ENCODE results near the gene ZNRF1. TPM values are rescaled to one million over a fixed set of nuclear protein-coding genes. Genes with fewer than 3 reads are reported as not detected.
A peak's percentile ranks its signal among the peaks of the same experiment; 100 is the strongest.
"Not testable (repeated sequence)": the region's sequence is repeated elsewhere in the genome, so short reads cannot be mapped to it uniquely, and the experiment has no call there.

Gene ZNRF1
- polyA plus RNA-seq (ENCODE audit: insufficient read length): 40.5 TPM

DNA sequence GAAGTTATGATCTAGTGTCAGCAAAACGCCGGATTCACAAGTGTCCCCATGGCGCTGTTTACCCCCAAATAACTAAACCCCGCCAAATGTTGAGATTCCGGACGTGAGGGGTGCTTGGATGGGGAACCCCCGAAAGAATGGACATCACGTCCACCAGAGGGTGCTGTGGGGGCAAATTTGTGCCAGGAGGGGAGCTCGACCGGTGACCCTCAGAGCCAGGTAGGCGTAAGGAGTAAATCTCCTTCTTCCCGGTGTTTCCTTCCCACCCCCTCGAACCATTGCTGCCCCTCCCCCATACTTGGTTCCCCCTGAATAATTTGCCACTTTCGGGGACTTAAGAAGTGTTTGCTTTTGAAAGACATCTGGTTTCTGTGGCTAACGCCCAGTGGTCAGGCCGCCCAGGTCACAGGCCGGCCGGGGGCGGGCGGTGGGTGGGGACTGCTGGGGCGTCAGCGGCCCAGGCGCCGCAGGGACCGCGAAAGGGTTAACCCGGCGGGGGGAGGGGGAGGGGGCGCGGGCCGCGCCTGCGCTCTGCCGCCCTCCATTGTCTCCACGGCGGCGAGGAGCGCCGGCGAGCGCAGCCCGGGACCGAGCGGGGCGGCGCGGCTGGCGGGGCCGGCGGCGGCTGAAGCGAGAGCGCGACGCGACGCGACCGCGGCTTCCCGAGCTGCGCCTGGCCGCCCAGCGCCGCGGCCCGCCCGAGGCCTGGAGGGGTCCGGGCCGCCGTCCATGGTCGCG, at the start of gene ZNRF1:
TSS of gene ZNRF1 (plus strand) at position 544 of the 738 bp plus-strand sequence. CDS start 648 bp downstream, outside the sequence.
- DNase-seq (ENCODE audit: low read depth): peak; percentile 61

DNA sequence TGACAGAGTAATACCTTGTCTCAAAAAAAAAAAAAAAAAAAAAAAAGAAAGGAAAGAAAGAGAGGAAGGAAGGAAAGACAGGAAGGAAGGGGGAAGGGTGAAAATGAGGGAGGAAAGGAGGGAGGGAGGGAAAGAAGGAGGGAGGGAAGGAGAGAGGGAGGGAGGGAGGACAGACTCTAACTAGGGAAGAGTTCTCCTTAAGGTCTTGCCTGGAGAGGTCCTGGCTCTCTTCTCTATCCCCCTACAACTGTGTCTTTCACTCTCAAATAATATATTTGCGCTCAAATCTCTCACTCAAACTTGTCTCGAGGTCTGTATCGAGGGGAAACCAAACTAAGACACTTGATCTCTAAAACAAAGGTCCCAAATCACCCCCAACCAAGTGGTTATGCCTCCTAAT, 49.5 kb upstream of the ZNRF1 start:
- no peak for DNase-seq (ENCODE audit: low read depth)

DNA sequence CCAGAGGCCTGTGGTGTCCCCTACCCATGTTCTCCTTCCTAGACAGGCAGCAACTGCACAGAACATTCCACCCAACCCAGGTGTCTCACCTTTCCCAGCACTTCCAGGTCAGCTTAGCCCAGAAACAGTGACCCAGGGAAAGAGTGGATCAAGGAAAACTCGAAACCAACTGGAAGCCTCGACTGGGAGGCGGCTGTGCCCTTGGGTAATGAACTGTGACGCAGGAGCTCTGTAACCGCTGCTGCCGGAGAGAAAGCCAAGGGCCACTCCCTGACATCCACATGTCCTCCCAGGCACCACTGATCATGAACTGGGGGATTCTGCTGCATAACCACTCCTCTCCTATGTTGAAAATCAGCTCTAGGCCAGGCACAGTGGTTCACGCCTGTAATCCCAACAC, 48.3 kb upstream of the ZNRF1 start:
- no peak for DNase-seq (ENCODE audit: low read depth)

DNA sequence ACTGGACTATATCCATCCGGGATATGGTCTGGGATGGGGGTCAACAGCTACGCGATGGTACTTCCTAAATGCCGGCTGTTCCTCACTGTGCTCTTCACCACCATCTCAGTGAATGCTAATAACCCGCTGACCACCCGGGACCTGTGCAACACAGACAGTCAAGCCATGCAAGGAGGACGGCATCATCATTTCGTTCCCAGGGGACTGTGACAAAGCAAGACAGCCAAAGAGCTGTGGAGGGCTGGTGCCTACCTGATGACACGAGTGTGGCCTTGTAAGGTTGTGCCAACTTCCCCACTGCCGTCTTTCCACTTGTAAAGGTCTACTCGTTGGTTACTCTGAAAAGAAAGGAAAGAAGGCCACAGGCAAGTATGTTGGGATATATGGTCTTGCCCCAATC, 47.6 kb upstream of the ZNRF1 start:
- no peak for DNase-seq (ENCODE audit: low read depth)

DNA sequence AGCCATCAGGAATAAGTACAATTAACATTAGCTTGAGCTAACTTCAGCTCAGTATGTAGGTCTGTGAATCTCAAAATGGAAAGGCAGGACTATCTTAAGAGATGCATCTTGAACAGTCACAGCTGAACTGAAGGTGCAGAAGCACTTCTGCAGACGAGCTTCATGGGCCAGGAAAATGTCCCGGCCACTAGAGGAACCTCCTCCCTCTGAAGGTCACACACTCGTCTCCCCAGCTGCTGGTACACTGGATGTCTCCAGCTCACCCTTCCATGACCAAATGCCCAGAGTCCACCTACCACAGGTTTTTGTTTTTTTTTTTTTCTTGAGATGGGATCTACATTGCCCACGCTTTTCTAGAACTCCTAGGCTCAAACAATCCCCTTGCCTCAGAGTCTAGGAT, 47.1 kb upstream of the ZNRF1 start:
- no peak for DNase-seq (ENCODE audit: low read depth)

DNA sequence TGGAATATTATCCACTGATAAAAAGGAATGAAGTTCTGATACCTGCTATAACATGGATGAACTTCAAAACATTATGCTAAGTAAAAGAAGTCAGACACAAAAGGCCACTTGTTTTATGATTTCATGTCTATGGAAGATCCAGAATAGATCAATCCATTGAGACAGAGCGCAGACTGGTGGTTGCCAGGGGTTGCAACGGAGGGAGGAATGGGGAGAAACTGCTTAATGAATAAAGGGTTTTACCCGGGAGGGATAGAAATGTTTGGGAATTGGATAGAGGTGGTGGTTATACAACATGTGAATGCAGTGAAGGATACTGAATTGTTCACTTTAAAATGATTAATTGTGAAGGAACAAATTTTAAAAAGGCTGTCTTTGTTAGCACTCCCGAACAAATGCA, 44.1 kb upstream of the ZNRF1 start:
- DNase-seq (ENCODE audit: low read depth): no peak

DNA sequence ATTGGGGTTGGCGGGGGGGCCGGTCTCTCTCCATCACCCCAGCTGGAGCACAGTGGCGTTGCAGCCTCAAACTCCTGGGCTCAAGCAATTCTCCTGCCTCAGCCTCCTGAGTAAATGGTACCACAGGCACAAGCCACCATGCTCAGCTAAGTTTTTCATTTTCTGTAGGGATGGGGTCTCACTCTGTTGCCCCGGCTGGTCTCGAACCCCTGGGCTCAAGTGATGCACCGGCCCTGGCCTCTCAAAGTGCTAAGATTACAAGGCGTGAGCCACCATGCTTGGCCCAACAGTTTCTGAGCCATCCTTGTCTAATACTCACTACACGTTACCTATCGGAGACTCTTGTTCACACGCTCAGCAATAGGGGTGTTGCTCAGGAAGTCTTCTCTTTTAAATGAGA, 25.5 kb upstream of the ZNRF1 start:
- no peak for DNase-seq (ENCODE audit: low read depth)

DNA sequence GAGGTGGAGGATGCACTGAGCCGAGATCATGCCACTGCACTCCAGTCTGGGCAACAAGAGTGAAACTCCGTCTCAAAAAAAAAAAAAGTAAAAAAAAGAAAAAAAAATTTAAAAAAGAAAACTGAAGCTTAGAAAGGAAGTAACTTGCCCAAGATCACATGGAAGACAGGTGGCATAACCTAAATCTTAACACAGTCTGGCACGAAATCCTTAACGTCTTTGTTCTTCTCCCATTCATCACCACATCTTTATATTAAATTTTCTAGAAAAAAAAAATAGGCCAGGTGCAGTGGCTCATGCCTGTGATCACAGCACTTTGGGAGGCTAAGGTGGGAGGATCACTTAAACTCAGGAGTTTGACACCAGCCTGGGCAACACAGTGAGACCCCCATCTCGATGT, 23.2 kb upstream of the ZNRF1 start:
- no peak for DNase-seq (ENCODE audit: low read depth)

- no peak for DNase-seq (ENCODE audit: low read depth)
Observed at GRCh38 chr16:74982256-74982655, 16.6 kb upstream of the ZNRF1 start.

GRCh38 chr16:74984194-74984528, 14.7 kb upstream of the ZNRF1 start:
- no peak for DNase-seq (ENCODE audit: low read depth)

DNA sequence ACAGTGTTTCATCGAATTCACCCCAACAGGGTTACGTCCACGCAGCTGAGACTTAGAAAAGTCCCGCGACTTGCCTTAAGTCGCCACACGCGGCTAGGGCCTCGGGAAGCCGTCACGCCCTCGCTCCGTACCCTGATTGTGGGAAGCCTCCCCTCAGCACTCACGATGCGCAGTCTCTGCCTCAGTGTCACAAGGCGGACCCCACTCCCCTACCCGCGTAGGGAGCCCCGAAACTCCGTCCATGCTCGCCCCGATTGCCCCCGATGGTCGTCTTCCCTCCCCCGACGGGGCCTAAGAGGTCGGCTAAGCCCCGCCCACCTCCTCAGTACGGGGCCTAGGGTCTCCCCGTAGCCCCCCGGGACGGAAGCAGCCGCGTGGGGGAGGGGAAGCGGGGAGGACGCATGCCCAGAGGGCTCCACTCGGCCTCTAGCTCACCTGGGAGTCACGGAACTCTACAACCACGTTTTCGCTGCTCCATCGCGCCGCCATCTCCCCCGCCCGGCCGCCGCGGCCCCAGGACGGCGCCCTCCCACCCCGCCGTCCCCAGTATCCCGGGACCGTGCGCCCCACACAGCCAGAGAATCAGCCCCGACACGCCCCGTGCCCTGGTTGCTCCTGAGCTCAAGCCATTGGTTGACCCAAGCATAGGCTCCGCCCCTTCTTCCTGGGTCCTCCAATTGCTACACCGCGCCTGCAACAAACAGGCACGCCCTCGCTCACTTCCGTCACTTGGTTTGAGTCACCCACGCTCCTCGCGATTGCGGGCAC, 14.1 kb upstream of the ZNRF1 start, which contains the start of gene WDR59:
TSS of gene WDR59 (minus strand) at position 595 of the 768 bp plus-strand sequence. CDS start at position 489, 106 bp downstream.
- DNase-seq (ENCODE audit: low read depth): peak; percentile 100

DNA sequence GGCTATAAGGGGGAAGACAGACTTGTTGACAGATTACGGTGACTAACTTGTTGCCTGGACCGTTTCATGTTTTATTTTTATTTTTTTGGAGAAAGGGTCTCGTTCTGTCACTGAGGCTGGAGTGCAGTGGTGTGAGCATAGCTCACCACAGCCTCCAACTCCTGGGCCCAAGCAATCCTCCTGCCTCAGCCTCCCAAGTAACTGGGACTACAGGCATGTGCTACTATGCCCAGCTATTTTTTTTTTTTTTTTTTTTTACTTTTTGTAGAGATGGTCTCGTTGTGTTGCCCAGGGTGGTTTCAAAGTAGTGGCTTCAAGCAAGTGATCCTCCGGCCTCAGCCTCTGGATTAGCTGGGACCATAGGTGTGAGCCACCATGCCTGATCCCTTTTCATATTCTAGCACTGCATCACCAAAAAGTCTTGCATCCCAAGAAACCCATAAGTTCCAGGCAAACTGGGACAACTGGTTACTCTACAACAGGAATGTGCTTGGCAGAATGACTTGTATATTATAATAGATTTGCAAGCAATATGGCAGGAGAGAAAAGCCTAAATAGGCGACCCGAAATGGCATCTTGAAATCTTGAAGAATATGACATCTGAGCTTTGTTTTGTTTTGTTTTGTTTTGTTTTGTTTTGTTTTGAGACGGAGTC, 11.7 kb upstream of the ZNRF1 start:
- DNase-seq (ENCODE audit: low read depth): no peak

DNA sequence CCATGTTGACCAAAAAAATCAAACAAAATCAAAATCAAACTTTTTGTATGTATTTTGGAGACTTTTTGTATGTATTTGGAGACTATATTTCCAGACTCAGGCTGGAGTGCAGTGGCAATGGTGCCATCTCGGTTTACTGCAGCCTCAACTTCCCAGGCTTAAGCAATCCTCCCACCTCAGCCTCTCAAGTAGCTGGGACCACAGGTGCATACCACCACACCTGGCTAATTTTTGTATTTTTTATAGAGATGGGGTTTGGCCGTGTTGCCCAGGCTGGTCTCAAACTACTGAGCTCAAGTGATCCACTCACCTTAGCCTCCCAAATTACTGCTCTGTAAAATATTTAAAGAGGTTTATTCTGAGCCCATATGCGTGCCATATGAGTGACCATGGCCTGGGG, 9.0 kb upstream of the ZNRF1 start:
- DNase-seq (ENCODE audit: low read depth): not testable (repeated sequence)

DNA sequence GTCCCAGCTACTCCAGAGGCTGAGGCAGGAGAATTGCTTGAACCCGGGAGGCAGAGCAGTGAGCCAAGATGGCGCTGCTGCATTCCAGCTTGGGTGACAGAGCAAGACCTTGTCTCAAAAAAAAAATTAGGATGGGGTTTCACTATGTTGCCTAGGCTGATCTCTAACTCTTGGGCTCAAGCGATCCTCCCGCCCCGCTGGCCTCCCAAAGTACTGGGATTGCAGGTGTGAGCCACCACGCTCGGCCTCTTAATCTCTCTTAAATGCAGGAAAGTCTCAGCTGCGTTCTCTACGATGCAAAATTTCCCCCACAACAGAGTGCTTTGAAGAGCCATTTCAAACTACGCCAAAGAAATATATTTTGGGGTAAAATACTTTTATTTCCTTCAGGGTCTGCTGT, 8.0 kb upstream of the ZNRF1 start:
- DNase-seq (ENCODE audit: low read depth): no peak

GRCh38 chr16:74991268-74991592, 7.6 kb upstream of the ZNRF1 start:
- DNase-seq (ENCODE audit: low read depth): no peak

- no peak for DNase-seq (ENCODE audit: low read depth)
Observed at GRCh38 chr16:74991593-74992403, 7.0 kb upstream of the ZNRF1 start.

GRCh38 chr16:74995986-74996385, 2.8 kb upstream of the ZNRF1 start:
- no peak for DNase-seq (ENCODE audit: low read depth)

DNA sequence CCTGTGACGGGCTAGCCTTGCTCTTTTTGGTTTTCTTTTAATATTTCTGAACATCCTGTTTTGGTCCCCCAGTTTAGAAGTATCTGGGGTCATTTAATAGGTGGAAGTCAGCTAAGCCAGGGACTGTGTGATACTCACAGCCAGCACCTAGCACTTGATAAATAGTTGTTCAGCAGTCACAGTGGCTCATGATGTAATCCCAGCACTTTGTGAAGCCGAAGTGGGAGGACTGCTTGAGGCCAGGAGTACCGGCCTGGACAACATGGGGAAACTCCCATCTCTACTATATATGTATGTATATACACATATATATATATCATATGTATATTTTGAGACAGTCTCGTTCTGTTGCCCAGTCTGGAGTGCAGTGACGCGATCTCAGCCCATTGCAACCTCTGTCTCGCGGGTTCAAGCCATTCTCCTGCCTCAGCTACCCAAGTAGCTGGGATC, 1.8 kb upstream of the ZNRF1 start:
- DNase-seq (ENCODE audit: low read depth): no peak

DNA sequence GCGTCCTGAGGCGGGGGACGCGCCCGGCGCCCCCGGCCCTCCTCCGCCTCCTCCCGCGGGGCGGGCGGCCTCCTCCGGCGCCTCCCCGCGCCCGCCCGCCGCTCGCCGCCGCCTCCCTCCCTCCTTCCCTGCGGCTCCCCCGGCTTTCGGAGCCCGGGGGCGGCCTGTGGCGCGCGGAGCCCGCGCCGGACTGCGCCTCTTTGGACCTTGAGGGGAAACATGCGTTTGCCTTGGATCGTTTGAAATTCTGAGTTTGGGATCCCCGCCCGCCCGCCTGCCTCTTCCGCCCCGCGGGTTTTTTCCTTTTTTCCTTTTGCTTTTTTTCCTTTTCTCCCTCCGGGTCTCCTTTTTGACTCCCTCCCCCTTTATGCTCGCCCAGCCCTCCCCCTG, 390 bp downstream of the ZNRF1 start:
- DNase-seq (ENCODE audit: low read depth): no peak

- DNase-seq (ENCODE audit: low read depth): no peak
Observed at GRCh38 chr16:74999609-75000480, 1.0 kb downstream of the ZNRF1 start.
